ENCODE data around the gene SERPINC1. TPM values are rescaled to one million over a fixed set of nuclear protein-coding genes. Genes with fewer than 3 reads are reported as not detected.

Gene SERPINC1
- total and polyA plus RNA-seq, 10 of the 15 experiments (the other 5 are each of a cell fraction or from before 2014, with no cell fraction given), result 0.11 to 0.44 TPM; not detected in 8

DNA sequence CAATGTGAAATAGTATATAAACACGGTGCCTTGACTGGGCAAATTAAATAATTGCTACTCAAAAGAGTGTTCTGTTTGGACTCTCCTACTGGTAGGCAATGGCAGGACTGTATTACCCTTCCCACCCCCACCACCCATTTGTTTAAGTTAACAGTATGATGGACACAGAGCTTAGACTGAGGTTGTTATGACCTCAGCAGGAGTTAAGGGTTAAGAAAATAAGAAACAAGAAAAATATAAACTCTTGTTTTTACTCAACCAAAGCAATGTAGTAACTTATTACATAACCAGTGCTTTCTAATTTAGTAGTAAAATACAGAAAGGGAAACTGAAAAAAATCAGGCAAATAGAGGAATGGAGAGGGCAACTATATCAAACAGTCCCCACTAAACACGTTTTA is 19.9 kb upstream of the SERPINC1 start:
- intact Hi-C loops (cut with micrococcal nuclease; ENCODE audit: unreplicated experiment), result loop anchor here (10.0 kb wide), 1 partner anchor 1192 kb away; no protein-coding TSS in a partner anchor

DNA sequence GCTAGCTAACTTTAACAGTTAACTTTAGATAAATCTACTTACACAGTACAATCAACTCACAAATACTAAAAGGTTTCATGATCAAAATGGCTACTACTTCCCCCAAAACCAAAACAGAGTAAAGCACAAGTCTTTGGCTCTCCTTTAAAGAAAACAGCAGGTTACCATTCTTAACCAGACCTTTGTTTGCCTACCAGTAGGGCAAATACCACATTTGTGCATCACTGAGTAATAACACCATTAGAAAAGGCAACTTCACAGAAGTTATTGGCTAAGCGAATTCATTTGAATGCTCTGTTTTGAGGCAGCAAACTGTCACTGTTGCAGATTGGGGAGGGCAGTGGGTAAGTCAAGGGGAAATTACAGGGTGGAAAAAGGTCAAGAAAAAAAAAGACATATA is 17.3 kb upstream of the SERPINC1 start:
- DNase-seq (ENCODE audit: low read depth, low spot score) (no peak), FAIRE-seq (no peak), ATAC-seq (no peak)
- Histone ChIP-seq H3K4me3 (no peak overlapping the region), H2AFZ (ENCODE audit: control insufficient read depth, low read depth, low read length) (no peak overlapping the region), H3K9ac (ENCODE audit: control insufficient read depth, insufficient read depth, low read length) (no peak overlapping the region), H3K9me3 (replicated peaks; ENCODE audit: control insufficient read depth, insufficient read depth, low read length) (no peaks in the 10 kb centered on the region), H3K27me3 (replicated peaks in 1 of 2; ENCODE audit: control insufficient read depth in 2 of 2, insufficient read depth in 2 of 2, low read length in 1 of 2) (no peaks in the 10 kb centered on the region), H4K20me1 (ENCODE audit: control insufficient read depth, insufficient read depth) (no peaks in the 10 kb centered on the region), H3K27ac (ENCODE audit: control insufficient read depth, insufficient read depth) (no peak overlapping the region), H3K4me2 (ENCODE audit: control insufficient read depth, insufficient read depth) (no peak overlapping the region), H3K36me3 (ENCODE audit: control insufficient read depth in 2 of 2, insufficient read depth in 2 of 2, low read length in 1 of 2) (peaks cover 0 to 3% of the 10 kb centered on the region in 2 experiments; a peak in 1 of 4 replicates), H3K79me2 (ENCODE audit: control insufficient read depth, insufficient read depth, low read length) (no peaks in the 10 kb centered on the region), H3K4me1 (ENCODE audit: control insufficient read depth, insufficient read depth, low read length) (no peaks in the 10 kb centered on the region)
- ChIA-PET POLR2A (no interaction called here), RAD21 (ENCODE audit: unreplicated experiment) (no interaction called here), SMC1A (ENCODE audit: uncharacterized antibody, unreplicated experiment) (interaction anchor here (0.6 to 1.0 kb wide), 2 partner anchors 12 to 70 kb away, joined by 3 read pairs; no protein-coding TSS in a partner anchor), CTCF (interaction anchor here (1.1 kb wide), 1 partner anchor 14 kb away, joined by 3 read pairs; no protein-coding TSS in a partner anchor)
- in situ Hi-C loops (cut with MboI) (no loop called here), intact Hi-C loops (cut with micrococcal nuclease; ENCODE audit: unreplicated experiment) (loop anchor here (10.0 kb wide), 1 partner anchor 1190 kb away; no protein-coding TSS in a partner anchor)
- TF ChIP-seq TBL1XR1 (IDR thresholded peaks at IDR 0.05; ENCODE audit: low read depth, low read length) (no peak), BACH1 (IDR thresholded peaks at IDR 0.05; ENCODE audit: borderline replicate concordance) (no peak), TCF7 (IDR thresholded peaks at IDR 0.05; ENCODE audit: borderline replicate concordance) (no peak), SMC3 (IDR thresholded peaks at IDR 0.05; ENCODE audit: borderline replicate concordance, low read length) (no peak), TAF1 (IDR thresholded peaks at IDR 0.05; ENCODE audit: borderline replicate concordance, low read depth, low read length) (no peak), ZNF207 (IDR thresholded peaks at IDR 0.05; ENCODE audit: borderline replicate concordance) (no peak), SP1 (IDR thresholded peaks at IDR 0.05; ENCODE audit: low read depth, low read length) (no peak), NFIC (IDR thresholded peaks at IDR 0.05; ENCODE audit: low read depth, low read length) (no peak), POLR2A (IDR thresholded peaks at IDR 0.05; ENCODE audit: low read depth, low read length) (no peak)
- TF ChIP-seq, protein P1, sequence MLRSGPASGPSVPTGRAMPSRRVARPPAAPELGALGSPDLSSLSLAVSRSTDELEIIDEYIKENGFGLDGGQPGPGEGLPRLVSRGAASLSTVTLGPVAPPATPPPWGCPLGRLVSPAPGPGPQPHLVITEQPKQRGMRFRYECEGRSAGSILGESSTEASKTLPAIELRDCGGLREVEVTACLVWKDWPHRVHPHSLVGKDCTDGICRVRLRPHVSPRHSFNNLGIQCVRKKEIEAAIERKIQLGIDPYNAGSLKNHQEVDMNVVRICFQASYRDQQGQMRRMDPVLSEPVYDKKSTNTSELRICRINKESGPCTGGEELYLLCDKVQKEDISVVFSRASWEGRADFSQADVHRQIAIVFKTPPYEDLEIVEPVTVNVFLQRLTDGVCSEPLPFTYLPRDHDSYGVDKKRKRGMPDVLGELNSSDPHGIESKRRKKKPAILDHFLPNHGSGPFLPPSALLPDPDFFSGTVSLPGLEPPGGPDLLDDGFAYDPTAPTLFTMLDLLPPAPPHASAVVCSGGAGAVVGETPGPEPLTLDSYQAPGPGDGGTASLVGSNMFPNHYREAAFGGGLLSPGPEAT (IDR thresholded peaks at IDR 0.05; ENCODE audit: low read depth), result no peak
- no TSS peak for BruUV-seq (replicated peaks)
- 95% methylated on average over 1 of the region's 1 CpG for WGBS (ENCODE audit: insufficient coverage, insufficient replicate concordance, low lambda C conversion rate, missing lambda C conversion rate)

More for the DNA sequence above, 19.9 kb upstream of the SERPINC1 start:
- Histone ChIP-seq H3K9me3 (replicated peaks; ENCODE audit: control insufficient read depth, insufficient read depth, low read length) (no peaks in the 10 kb centered on the region), H3K9ac (ENCODE audit: control insufficient read depth, insufficient read depth, low read length) (no peak overlapping the region), H4K20me1 (ENCODE audit: control insufficient read depth, insufficient read depth) (no peaks in the 10 kb centered on the region), H3K79me2 (ENCODE audit: control insufficient read depth, insufficient read depth, low read length) (no peaks in the 10 kb centered on the region), H3K4me2 (ENCODE audit: control insufficient read depth, insufficient read depth) (no peak overlapping the region), H3K4me3 (no peak overlapping the region), H3K4me1 (ENCODE audit: control insufficient read depth, insufficient read depth, low read length) (no peaks in the 10 kb centered on the region), H3K27me3 (replicated peaks in 1 of 2; ENCODE audit: control insufficient read depth in 2 of 2, insufficient read depth in 2 of 2, low read length in 1 of 2) (no peaks in the 10 kb centered on the region), H3K27ac (ENCODE audit: control insufficient read depth, insufficient read depth) (no peak overlapping the region), H3K36me3 (ENCODE audit: control insufficient read depth in 2 of 2, insufficient read depth in 2 of 2, low read length in 1 of 2) (peaks cover 0 to 10% of the 10 kb centered on the region in 2 experiments; a peak in 2 of 4 replicates), H2AFZ (ENCODE audit: control insufficient read depth, low read depth, low read length) (no peak overlapping the region)
- in situ Hi-C loops (cut with MboI), result no loop called here
- POLR2A ChIA-PET, result interaction anchor here (0.6 kb wide), 2 partner anchors 69 to 715 kb away, joined by 3 to 5 read pairs; partner anchors contain the start of gene ZBTB37
- SMC1A ChIA-PET (ENCODE audit: uncharacterized antibody, unreplicated experiment), result interaction anchor here (1.2 to 2.5 kb wide), 2 partner anchors 10 to 21 kb away, joined by 3 to 8 read pairs; no protein-coding TSS in a partner anchor
- peak; percentile 60 for ATAC-seq
- TF ChIP-seq, protein P2, sequence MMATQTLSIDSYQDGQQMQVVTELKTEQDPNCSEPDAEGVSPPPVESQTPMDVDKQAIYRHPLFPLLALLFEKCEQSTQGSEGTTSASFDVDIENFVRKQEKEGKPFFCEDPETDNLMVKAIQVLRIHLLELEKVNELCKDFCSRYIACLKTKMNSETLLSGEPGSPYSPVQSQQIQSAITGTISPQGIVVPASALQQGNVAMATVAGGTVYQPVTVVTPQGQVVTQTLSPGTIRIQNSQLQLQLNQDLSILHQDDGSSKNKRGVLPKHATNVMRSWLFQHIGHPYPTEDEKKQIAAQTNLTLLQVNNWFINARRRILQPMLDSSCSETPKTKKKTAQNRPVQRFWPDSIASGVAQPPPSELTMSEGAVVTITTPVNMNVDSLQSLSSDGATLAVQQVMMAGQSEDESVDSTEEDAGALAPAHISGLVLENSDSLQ (IDR thresholded peaks at IDR 0.05), result peak; percentile 63
- TF ChIP-seq JUNB (IDR thresholded peaks at IDR 0.05) (peak; percentile 68), ZSCAN29 (IDR thresholded peaks at IDR 0.05) (no peak)
- DNase-seq (ENCODE audit: low read depth, low spot score), result no peak
- no peak for FAIRE-seq
- CTCF ChIA-PET, result interaction anchor here (0.6 to 1.1 kb wide), 3 partner anchors 31 to 73 kb away, joined by 3 to 4 read pairs (median 3); no protein-coding TSS in a partner anchor
- 50% methylated on average over 2 of the region's 2 CpGs for WGBS (ENCODE audit: insufficient coverage, insufficient replicate concordance, low lambda C conversion rate, missing lambda C conversion rate)
- RAD21 ChIA-PET (ENCODE audit: unreplicated experiment), result interaction anchor here (0.6 kb wide), 1 partner anchor 69 kb away, joined by 3 read pairs; the partner anchor contains the start of gene ZBTB37
- no TSS peak for BruUV-seq (replicated peaks)

Measured in GM12878 (cell line).